DOHH2 (cell line): ENCODE data around the gene HDAC4.

Experiments used
- H3F3A ChIP-seq: fragments of 200-600 bp; sonication (generic), shearing (Covaris generic); 2 replicates; pipeline ENCODE4 v1.6.0; 2016; ENCODE audit warnings: antibody characterized with exemption, mild to moderate bottlenecking; ENCODE audit not compliant: control insufficient read depth, insufficient read depth
- H3K27ac ChIP-seq: fragments of 200-600 bp; sonication (generic); 2 replicates; pipeline ENCODE4 v1.5.1; 2014; ENCODE audit warnings: low read depth, mild to moderate bottlenecking, low read length, moderate library complexity
- H3K27me3 ChIP-seq: fragments of 200-600 bp; sonication (generic); 2 replicates; pipeline ENCODE4 v1.6.1; 2014; ENCODE audit warnings: mild to moderate bottlenecking, low read length, mixed read lengths; ENCODE audit not compliant: control insufficient read depth
- H3K36me3 ChIP-seq: fragments of 200-600 bp; sonication (generic); 2 replicates; pipeline ENCODE4 v1.6.1; 2014; ENCODE audit warnings: mild to moderate bottlenecking, low read length, moderate library complexity, mixed read lengths; ENCODE audit not compliant: control insufficient read depth
- H3K4me1 ChIP-seq: fragments of 200-600 bp; sonication (generic); 2 replicates; pipeline ENCODE4 v1.6.1; 2014; ENCODE audit warnings: mild to moderate bottlenecking, low read length, mixed read lengths; ENCODE audit not compliant: control insufficient read depth
- H3K4me2 ChIP-seq: fragments of 200-600 bp; sonication (generic); 2 replicates; pipeline ENCODE4 v1.6.0; 2014; ENCODE audit warnings: mild to moderate bottlenecking, low read length, moderate library complexity
- H3K4me3 ChIP-seq: fragments of 200-600 bp; sonication (generic); 2 replicates; pipeline ENCODE4 v1.5.1; 2014; ENCODE audit warnings: mild to moderate bottlenecking, low read length, mixed read lengths
- H3K79me2 ChIP-seq: fragments of 200-600 bp; sonication (generic); 2 replicates; pipeline ENCODE4 v1.6.1; 2014; ENCODE audit warnings: mild to moderate bottlenecking, low read length, mixed read lengths; ENCODE audit not compliant: control insufficient read depth
- H3K9me2 ChIP-seq: fragments of 200-600 bp; sonication (generic); replicated peaks from 2 replicates; pipeline ENCODE4 v1.6.1; 2014; ENCODE audit warnings: mild to moderate bottlenecking, low read length, mixed read lengths; ENCODE audit not compliant: control insufficient read depth
- H3K9me3 ChIP-seq: fragments of 200-600 bp; sonication (generic); 2 replicates; pipeline ENCODE4 v1.6.1; 2014; ENCODE audit warnings: antibody characterized with exemption, low read length, mixed read lengths; ENCODE audit not compliant: control insufficient read depth, insufficient read depth
- H4K20me1 ChIP-seq: fragments of 200-600 bp; sonication (generic); 2 replicates; pipeline ENCODE4 v1.6.0; 2014; ENCODE audit warnings: low read depth, mild to moderate bottlenecking, antibody characterized with exemption, low read length, moderate library complexity; ENCODE audit not compliant: control insufficient read depth, insufficient read depth
- CTCF ChIP-seq: fragments of 200-600 bp; sonication (generic); IDR thresholded peaks from one replicate; pipeline ENCODE4 v1.5.1; 2014; ENCODE audit warnings: antibody characterized with exemption, mild to moderate bottlenecking, low read depth, low read length; ENCODE audit not compliant: poor library complexity, severe bottlenecking
- EZH2phosphoT487 ChIP-seq: fragments of 200-600 bp; sonication (generic); IDR thresholded peaks from 2 replicates; pipeline ENCODE4 v1.6.1; 2017; ENCODE audit warnings: borderline replicate concordance, mild to moderate bottlenecking, antibody characterized with exemption, low read length, moderate library complexity, mixed read lengths

HDAC4 gene

GRCh38 chr2:239225871-239226561, 174.8 kb downstream of the HDAC4 start:
- H3K36me3 ChIP-seq = no peaks in the 10 kb centered on the region
- no peak overlapping the region for H3K27ac ChIP-seq
- H3K79me2 ChIP-seq = no peaks in the 10 kb centered on the region
- H3K27me3 ChIP-seq = peaks cover 4% of the 10 kb centered on the region; the same call in 1 of the 2 replicates
- TF ChIP-seq EZH2phosphoT487 (no peak), CTCF (no peak)
- H3K9me2 ChIP-seq = no peaks in the 10 kb centered on the region
- H3K9me3 ChIP-seq = no peaks in the 10 kb centered on the region
- no peaks in the 10 kb centered on the region for H3K4me1 ChIP-seq
- H3K4me3 ChIP-seq = no peak overlapping the region
- H3K4me2 ChIP-seq = no peak overlapping the region
- no peaks in the 10 kb centered on the region for H3F3A ChIP-seq
- H4K20me1 ChIP-seq = peaks cover 9% of the 10 kb centered on the region

- H3K27me3 ChIP-seq = peaks cover 4% of the 10 kb centered on the region; the same call in 1 of the 2 replicates
- TF ChIP-seq CTCF (no peak), EZH2phosphoT487 (no peak)
- H3K4me1 ChIP-seq = no peaks in the 10 kb centered on the region
- no peaks in the 10 kb centered on the region for H3K79me2 ChIP-seq
- H3K36me3 ChIP-seq = no peaks in the 10 kb centered on the region
- no peaks in the 10 kb centered on the region for H3F3A ChIP-seq
- no peak overlapping the region for H3K27ac ChIP-seq
- no peak overlapping the region for H3K4me3 ChIP-seq
- H3K9me3 ChIP-seq = no peaks in the 10 kb centered on the region
- no peaks in the 10 kb centered on the region for H3K9me2 ChIP-seq
- H4K20me1 ChIP-seq = peaks cover 9% of the 10 kb centered on the region
- H3K4me2 ChIP-seq = no peak overlapping the region
Observed at GRCh38 chr2:239225371-239225851, 175.4 kb downstream of the HDAC4 start.

- Histone ChIP-seq H3K36me3 (no peaks in the 10 kb centered on the region), H3K4me1 (no peaks in the 10 kb centered on the region), H3K9me3 (no peaks in the 10 kb centered on the region), H3K79me2 (no peaks in the 10 kb centered on the region), H4K20me1 (peaks cover 9% of the 10 kb centered on the region), H3K4me2 (no peak overlapping the region), H3K27me3 (peaks cover 4% of the 10 kb centered on the region; the same call in 1 of the 2 replicates), H3K9me2 (no peaks in the 10 kb centered on the region), H3K4me3 (no peak overlapping the region), H3K27ac (no peak overlapping the region), H3F3A (no peaks in the 10 kb centered on the region)
- TF ChIP-seq CTCF (no peak), EZH2phosphoT487 (no peak)
Observed at GRCh38 chr2:239224955-239225354, 175.9 kb downstream of the HDAC4 start.
